ENCODE measurements around the gene CLCNKA. TPM values are rescaled to one million over a fixed set of nuclear protein-coding genes. Genes with fewer than 3 reads are reported as not detected.

CLCNKA gene
- total and polyA plus RNA-seq, 2 of the 8 experiments (the other 6 are each of a cell fraction or from before 2014, with no cell fraction given) = 0.95 to 2.0 TPM

DNA sequence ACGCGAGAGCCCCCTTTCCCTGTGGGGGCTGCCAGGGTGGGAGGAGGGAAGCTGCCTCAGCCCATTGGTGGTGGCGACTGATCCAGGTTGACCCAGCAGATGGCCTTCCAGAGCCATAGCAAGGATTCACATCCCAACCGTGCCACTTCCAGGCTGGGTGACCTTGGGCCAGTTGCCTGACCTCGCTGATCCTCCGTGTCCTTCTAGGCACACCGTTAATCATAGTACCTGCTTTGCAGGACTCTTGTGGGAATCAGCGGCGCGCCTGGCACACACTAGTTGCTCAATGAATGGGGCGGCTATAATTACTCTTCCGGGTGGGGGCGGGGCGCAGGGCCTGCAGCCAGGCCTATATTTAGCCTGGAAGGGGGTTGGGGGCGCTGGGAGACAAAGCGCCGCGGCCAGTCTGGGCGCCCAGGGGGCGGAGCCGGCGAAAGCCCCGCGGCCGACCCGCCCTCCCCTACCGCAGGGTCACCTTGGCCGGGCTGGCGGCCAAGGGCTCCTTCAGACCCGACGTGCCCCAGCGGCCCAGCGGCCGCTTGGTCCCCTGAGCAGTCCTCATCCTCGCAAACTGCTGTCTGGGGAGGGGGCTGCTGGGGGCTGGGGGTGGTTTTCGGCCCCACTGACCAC, 9.1 kb upstream of the CLCNKA start:
- no peak overlapping the region for H2AK5ac ChIP-seq (ENCODE audit: low read depth, low read length)
- H4K8ac ChIP-seq (ENCODE audit: extremely low read depth, insufficient read depth, low read length) = peak overlapping the region; percentile 54
- no peak for FAIRE-seq
- DNase-seq (ENCODE audit: low read depth in 1 of 2, low spot score in 2 of 2) = peak; percentile 64 to 87
- peak overlapping the region; percentile 75; the same call in 1 of the 2 replicates for H2BK15ac ChIP-seq (ENCODE audit: low read length)
- H3K79me1 ChIP-seq (ENCODE audit: low read depth, low read length) = no peaks in the 10 kb centered on the region
- H2BK120ac ChIP-seq (replicated peaks; ENCODE audit: low read depth, low read length) = peak overlapping the region; percentile 21
- peak overlapping the region; percentile 95 for H2BK12ac ChIP-seq (ENCODE audit: low read depth, low read length)
- peak overlapping the region; percentile 95; the same call in 1 of the 2 replicates for H2BK5ac ChIP-seq (ENCODE audit: low read depth, low read length)
- H3K4ac ChIP-seq (replicated peaks; ENCODE audit: insufficient read length, low read depth, low read length) = no peak overlapping the region
- H2AFZ ChIP-seq (ENCODE audit: low read length) = no peak overlapping the region
- H4K91ac ChIP-seq (replicated peaks; ENCODE audit: insufficient read length, low read length) = peak overlapping the region; percentile 91
- peak overlapping the region; percentile 55 for H4K5ac ChIP-seq (ENCODE audit: insufficient read length, low read depth, low read length)
- H3K27ac ChIP-seq (ENCODE audit: low read depth, low read length) = peak overlapping the region; percentile 74
- H3K36me3 ChIP-seq (ENCODE audit: control insufficient read depth in 2 of 4, insufficient read depth in 4 of 4, low read length in 3 of 4) = no peaks in the 10 kb centered on the region
- peak overlapping the region in 2 of 4 experiments; percentile 48 to 51; a peak in 3 of 7 replicates for H3K9ac ChIP-seq (replicated peaks in 1 of 4; ENCODE audit: extremely low read depth in 1 of 4, low read depth in 3 of 4, low read length in 3 of 4)
- ChIA-PET POLR2A (ENCODE audit: partially characterized antibody) (interaction anchor here (0.8 to 2.7 kb wide), 11 partner anchors 9 to 86 kb away, joined by 3 to 13 read pairs (median 3); partner anchors contain the start of genes CLCNKA, SRARP and ZBTB17), CTCF (ENCODE audit: partially characterized antibody) (interaction anchor here (0.9 to 8.9 kb wide), 13 partner anchors 8 to 221 kb away, joined by 3 to 74 read pairs (median 4); partner anchors contain the start of genes CLCNKA, FAM131C and HSPB7)
- peak overlapping the region; percentile 20 to 64 (median 31); a peak in 6 of 8 replicates for H3K4me3 ChIP-seq (ENCODE audit: extremely low read depth in 1 of 4, insufficient read depth in 2 of 4, low read depth in 3 of 4, low read length in 4 of 4)
- H3K27me3 ChIP-seq (replicated peaks in 1 of 4; ENCODE audit: control insufficient read depth in 3 of 4, extremely low read depth in 1 of 4, insufficient read depth in 3 of 4, low read length in 3 of 4) = no peaks in the 10 kb centered on the region; a peak in 1 of 7 replicates
- 8% methylated on average over 22 of the region's 36 CpGs; no CpG with 5 or more reads in 1 of the 2 experiments for WGBS, 2 experiments (ENCODE audit: extremely low coverage in 1 of 2, insufficient coverage in 1 of 2, insufficient read length in 1 of 2, insufficient replicate concordance in 2 of 2, low coverage in 1 of 2, low lambda C conversion rate in 2 of 2, missing lambda C conversion rate in 1 of 2)
- H3K14ac ChIP-seq (ENCODE audit: insufficient read length) = no peak overlapping the region
- no peaks in the 10 kb centered on the region for H3K79me2 ChIP-seq (ENCODE audit: control insufficient read depth in 1 of 2, insufficient read depth in 2 of 2, low read length in 2 of 2)
- H3K56ac ChIP-seq (replicated peaks; ENCODE audit: insufficient read length, low read depth, low read length) = peak overlapping the region; percentile 32
- H3K4me1 ChIP-seq (replicated peaks in 1 of 4; ENCODE audit: control insufficient read depth in 3 of 4, insufficient read depth in 4 of 4, low read length in 3 of 4) = peaks cover 5 to 30% (median 22%) of the 10 kb centered on the region in 4 experiments
- no peaks in the 10 kb centered on the region for H4K20me1 ChIP-seq (replicated peaks in 1 of 2; ENCODE audit: control insufficient read depth in 1 of 2, insufficient read depth in 2 of 2, low read length in 2 of 2)
- H2BK20ac ChIP-seq (ENCODE audit: low read length) = no peak overlapping the region
- peak overlapping the region; percentile 84 for H3K18ac ChIP-seq (ENCODE audit: extremely low read depth, low read length)
- no peaks in the 10 kb centered on the region for H3K9me3 ChIP-seq (ENCODE audit: insufficient read depth in 2 of 2, low read depth in 1 of 2, low read length in 1 of 2)
- no peak overlapping the region for H3K23ac ChIP-seq (ENCODE audit: insufficient read length)
- peak overlapping the region; percentile 45 to 66 for H3K4me2 ChIP-seq (ENCODE audit: insufficient read depth in 1 of 2, low read depth in 2 of 2, low read length in 2 of 2)
- no peaks in the 10 kb centered on the region; the same call in 1 of the 2 replicates for H3K23me2 ChIP-seq (ENCODE audit: low read depth, low read length)
- TF ChIP-seq EZH2 (IDR thresholded peaks at IDR 0.05; ENCODE audit: low read depth, low read length, severe bottlenecking) (no peak), TCF12 (IDR thresholded peaks at IDR 0.05; ENCODE audit: low read depth, low read length) (no peak), PHF8 (conservative IDR thresholded peaks at IDR 0.05; ENCODE audit: low read depth, low read length) (peak; percentile 79; the same call in 1 of the 2 replicates), KDM4A (IDR thresholded peaks at IDR 0.05; ENCODE audit: low read depth, low read length, severe bottlenecking) (no peak), CREB1 (IDR thresholded peaks at IDR 0.05) (0 out of 2 replicates have a peak, but pooled peaks have one; percentile 3), RAD21 (IDR thresholded peaks at IDR 0.05 in 1 of 2, conservative IDR thresholded peaks at IDR 0.05 in 1 of 2; ENCODE audit: low read depth in 2 of 2, low read length in 2 of 2) (peak; percentile 42 to 56), JUND (IDR thresholded peaks at IDR 0.05; ENCODE audit: low read length) (no peak), POLR2AphosphoS5 (IDR thresholded peaks at IDR 0.05; ENCODE audit: low read depth, low read length) (peak; percentile 45), RBBP5 (IDR thresholded peaks at IDR 0.05; ENCODE audit: borderline replicate concordance, low read depth, low read length) (peak; percentile 82), RXRA (IDR thresholded peaks at IDR 0.05; ENCODE audit: insufficient read depth, low read depth, low read length) (0 out of 2 replicates have a peak, but pooled peaks have one; percentile 15), SIX5 (IDR thresholded peaks at IDR 0.05; ENCODE audit: low read depth, low read length) (no peak), TAF7 (optimal IDR thresholded peaks at IDR 0.05; ENCODE audit: borderline replicate concordance, low read depth, low read length) (peak; percentile 75)
